HPDE6-E6E7 (cell line): ENCODE measurements around the gene HGS.
A peak's percentile ranks its signal among the peaks of the same experiment; 100 is the strongest.

Source experiments
- DNase-seq: peaks from one replicate; pipeline ENCODE4 v3.0.0; 2011; ENCODE audit warnings: missing footprints; ENCODE audit errors: extremely low spot score

Gene HGS

DNA sequence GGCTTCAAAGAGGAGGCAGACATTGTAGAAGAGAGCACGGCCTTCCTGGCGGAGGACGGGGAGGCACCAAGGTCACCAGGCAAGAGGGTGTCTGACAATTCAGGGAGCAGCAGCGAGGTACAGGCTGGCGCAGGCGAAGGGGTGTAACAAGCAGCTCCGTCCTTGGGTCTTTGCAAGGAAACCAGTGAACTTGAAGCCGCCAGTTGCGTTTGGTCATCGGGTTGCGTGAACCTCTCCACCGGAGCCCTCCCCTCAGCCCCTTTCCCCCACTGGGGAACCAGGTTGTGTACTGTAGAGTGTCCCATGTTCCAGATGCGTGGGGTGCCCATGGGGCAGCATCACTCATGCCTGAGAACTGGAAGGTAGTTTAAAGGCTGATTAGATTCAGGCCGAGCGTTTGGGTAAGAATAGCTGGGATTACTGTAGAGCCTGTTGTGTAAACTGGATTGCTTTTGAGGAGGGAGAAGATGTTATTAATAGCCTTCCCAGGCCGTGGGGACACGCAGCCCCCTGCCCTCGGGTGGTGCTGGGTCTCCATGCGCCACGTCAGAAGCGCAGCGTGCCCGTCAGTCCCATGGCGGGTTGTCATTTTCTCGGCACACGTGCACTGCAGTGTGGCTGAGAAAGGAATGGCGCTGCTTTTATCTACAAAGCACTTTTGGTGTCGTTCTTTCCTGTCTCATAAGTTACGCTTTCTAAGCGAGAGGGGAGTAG lies 21.9 kb downstream of the HGS start:
- no peak for DNase-seq

DNA sequence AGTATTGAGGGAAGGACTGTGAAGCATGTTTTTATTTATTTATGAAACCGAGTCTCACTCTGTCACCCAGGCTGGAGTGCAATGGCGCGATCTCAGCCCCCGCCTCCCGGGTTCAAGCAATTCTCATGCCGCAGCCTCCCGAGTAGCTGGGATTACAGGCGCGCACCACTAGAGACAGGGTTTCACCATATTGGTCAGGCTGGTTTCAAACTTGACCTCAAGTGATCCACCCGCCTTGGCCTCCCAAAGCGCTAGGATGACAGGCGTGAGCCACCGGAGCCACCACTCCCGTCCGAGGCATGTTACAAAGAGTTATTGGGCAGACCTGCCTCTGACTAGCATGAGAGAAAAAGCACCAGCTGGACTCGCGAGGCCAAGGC lies 22.4 kb downstream of the HGS start:
- DNase-seq: no peak

DNA sequence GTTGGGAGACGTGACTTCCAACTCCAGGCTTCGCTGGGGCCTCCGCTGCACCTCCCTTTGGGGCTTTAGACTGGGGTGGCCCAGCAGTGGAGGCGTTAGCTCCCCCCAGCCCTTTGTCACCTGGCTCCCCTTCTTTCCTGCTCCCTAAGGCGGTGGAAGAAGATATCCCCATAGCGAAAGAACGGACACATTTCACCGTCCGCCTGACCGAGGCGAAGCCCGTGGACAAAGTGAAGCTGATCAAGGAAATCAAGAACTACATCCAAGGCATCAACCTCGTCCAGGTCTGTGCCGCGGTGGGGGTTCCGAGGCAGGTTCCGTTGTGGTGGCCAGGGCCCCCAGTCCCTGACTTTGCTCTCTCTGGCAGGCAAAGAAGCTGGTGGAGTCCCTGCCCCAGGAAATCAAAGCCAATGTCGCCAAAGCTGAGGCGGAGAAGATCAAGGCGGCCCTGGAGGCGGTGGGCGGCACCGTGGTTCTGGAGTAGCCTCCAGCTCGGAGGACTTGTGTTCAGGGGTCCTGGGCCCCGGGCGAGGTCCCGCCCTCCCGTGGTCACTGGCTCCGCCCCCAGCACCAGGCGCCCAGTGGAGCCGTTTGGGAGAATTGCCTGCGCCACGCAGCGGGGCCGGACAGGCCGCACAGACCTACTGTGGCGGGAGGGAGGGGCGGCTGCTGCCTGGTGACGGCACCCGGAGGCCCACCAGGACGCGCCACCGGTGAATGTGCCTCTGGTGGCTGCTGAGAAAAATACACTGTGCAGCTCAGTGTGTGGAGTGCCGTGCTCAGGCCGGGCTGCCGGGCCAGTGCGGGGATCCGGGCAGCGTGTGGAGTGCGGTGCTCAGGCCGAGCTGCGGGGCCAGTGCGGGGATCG lies 23.2 kb downstream of the HGS start:
- no peak for DNase-seq

DNA sequence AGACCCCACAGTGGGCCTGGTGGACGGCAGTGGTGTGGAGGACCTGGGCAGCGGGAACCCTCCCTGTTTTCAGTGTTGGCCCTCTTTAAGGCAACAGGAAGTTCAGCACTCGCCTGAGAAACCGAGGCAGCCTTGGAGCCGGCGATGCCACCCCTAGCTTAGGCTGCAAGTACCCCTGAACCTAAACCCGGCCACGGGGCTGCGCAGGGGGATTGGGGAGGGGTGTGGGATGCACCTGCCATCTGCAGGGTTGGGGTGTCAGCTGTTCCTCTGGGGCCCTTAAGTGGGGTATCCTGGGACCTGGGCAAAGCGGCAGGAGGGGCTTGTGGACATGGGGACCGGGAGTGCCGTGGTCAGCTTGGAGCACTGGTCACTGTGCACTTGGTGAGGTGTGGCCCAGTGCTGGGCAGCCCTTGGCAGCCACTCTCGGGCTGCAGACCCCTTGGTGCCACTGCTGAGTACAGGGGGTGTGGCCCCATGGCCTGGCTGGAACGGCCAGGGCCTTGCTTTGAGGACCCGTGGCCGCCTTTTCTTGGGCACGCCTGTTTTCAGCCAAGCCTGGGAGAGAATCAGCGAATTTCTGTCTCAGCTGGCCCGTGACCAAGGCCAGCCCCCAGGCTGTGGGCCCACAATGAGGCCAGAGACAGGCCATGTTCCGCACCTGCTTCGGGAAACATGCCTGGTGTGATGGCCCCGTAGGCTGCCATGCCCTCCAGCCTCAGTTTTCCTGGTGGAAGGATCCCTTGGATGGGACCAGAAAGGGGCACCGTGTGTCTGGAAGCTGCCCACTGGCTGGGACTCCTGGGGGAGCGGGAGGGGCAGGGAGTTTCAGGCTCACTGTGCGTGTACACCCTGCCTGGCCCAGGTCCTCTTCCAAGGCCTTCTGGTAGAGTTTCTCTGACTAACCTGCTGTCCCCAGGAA lies 24.2 kb downstream of the HGS start:
- no peak for DNase-seq

DNA sequence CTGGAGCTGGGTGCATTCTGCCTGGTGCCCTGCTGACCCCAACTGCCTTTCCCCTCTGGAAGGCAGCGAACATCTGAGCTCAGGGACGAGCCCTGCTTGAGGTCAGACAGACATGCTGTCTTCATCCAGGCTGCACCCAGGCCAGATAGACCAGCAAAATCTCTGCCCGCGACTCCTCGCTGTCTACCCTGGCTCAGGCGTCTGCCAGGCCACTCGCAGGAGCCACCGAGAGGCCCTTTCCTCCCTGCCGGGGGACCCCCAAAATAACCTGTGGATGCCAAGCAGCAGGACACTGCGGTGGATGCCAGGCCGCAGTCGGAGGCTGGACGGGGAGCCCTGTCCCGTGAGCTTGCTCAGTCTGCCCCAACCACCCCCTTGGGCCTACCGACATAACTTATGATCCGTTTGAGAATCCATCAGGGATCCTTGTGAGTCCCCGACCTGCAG lies 25.0 kb downstream of the HGS start:
- DNase-seq: no peak

DNA sequence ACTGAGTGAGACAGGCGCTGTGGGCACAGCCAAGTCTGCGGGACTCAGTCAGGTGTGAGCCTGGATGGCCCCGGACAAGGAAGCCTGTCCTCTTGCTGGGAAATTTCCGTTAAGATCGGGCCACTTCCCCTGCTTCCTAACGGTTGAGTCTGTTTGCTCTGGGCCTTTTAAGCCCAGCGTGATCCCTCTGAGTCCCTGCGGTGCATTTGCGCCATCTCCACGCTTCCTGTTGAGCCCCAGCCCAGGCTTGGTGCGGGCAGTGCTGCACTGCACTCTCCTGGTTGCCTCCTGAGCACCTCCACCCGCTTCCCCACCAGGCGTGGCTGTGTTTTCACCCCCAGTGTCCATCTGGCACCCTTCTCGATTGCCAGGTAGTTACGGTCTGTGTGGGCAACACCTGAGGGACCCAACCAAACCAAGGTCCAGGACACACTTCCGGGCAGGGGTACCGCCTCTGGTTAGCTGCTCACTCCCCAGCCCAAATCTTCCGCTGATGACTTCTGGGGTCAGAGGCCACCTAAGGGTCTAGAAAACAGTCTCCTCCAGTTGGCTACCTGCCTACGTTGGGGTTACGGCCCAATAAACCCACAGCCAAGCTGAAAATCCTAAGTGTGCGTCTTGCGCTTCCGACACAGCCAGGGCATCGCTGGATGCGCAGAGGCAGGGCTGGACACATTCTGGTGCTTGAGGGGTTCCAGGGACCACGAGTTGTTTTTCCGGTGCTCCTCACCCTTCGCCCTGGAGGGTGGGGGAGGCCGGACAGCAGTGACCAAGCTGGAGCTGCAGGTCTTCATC lies 26.9 kb downstream of the HGS start:
- DNase-seq: no peak

DNA sequence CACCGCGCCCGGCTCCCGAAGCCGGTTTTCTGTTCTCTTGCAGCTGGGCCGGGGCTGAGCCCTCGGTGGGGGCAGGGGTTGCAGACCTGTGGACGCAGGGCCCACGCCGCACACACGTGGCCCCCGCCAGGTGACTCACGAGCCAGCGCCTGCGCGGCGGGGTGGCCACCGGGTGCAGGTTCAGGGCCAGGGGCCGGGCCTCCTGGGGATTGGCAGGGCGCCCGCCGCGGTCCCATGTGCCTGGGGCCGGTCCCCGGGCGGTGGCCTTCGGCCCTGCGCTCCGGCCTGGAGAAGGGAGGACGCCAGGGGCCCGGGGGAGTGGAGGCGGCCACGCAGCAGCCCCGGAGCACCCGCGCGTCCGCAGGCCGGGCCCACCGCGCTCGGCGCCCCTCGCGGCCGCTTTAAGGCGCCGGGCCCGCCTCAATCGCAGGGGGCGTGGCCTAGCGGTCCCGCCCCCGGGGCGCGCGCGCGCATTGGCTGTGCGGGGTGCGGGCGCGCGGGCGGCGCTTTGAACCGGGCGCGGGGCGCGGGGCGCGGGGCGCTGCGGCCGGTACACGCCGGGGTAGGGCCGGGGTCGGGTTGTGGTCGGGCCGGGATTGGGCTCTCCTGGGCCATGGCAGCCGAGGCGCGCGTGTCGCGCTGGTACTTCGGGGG lies 28.1 kb downstream of the HGS start, which contains the start of gene SLC25A10:
Gene SLC25A10 (plus strand): TSS at position 471 of the 654 bp plus-strand sequence. CDS start 143 bp downstream, at position 614.
- peak; percentile 84 for DNase-seq

DNA sequence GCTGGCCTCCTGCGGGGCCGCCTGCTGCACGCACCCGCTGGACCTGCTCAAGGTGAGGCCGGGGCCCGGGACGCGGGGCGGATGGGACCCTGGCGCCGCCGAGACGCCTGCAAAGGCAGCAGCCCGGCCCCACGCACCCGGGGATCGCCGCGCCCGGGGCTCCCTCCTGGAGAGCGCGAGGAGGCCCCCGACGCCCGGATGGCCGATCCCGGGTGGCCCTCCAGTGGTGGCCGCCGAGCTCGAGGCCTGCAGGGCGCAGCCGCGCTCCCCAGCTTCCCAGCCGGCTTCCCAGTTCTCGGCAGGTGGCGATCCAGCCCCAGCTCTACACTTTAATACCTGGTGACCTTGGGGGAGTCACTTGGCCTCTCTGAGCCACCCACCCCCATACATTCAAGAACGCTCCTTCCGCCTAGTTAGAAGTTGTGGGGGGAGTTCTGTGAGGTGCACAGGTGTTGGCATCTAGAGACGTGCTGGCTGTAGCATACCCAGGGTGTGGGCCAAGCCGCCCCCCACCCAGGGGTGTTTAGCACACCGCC lies 28.7 kb downstream of the HGS start:
- peak; percentile 52 for DNase-seq

DNA sequence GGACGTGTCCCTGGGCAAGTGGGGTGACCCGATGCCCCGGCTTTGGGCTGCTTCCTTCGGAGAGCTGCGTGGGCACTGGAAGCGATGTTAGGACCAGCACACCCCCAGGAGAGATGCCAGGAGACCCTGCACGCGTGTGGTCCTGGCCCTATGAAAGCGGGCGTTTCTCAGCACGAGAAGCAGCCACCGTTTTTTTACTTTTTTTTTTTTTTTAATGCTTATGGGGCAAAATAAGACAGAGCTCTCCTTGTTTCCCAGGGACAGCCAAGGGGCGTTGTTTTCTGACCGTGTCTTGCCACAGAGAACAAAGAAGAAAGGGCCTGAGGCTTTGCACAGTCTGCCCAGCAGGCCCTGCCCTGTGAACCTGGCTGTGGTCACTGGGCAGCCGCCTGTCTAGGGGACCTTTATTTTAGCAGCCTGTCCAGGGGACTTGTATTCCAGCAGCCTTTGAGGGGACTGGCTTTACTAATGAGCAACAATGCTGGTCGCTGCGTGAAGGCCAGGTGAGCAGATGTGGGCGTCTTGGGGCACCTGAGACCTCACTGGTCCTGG lies 29.3 kb downstream of the HGS start:
- DNase-seq: no peak

DNA sequence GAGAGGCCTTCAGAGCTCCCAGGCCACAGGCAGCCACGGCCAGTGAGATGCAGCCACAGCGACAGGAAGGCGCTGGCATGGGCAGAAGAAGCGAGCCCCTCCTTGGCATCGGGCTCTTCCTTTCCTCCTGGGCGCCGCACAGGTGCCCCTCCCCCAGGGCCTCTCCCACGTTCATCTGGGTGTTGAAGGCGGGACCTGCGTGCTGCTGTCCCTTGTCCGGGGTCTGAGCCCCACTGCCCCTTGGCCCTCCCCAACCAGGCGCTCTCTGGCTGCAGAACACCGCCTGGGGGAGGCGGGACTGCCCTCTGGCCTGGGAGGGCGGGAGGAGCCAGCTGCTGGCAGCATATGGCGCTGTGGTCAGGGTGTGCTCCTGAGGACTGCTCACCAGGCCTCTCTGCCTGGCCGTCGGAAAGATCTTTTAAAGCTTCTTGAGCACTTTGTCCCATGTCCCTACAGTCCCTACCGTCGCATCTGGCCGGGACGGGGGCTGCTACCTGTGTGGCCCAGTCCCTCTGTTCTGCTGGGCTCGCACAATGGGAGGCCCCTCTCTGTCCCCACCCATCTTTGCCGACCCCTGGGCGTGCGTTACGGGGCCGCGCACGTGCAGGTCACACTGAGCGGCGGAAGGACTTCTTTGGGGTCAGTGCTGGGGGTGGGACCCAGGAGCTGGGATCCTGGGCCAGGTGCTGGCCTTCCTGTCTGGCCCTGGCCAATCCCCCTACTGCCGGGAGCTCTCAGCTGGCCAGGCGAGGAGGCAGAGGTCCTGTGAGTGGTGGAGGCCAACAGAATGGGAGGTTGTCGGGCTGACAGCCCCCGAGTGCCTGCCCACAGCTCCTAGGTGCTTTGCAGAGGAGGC lies 30.0 kb downstream of the HGS start:
- no peak for DNase-seq

DNA sequence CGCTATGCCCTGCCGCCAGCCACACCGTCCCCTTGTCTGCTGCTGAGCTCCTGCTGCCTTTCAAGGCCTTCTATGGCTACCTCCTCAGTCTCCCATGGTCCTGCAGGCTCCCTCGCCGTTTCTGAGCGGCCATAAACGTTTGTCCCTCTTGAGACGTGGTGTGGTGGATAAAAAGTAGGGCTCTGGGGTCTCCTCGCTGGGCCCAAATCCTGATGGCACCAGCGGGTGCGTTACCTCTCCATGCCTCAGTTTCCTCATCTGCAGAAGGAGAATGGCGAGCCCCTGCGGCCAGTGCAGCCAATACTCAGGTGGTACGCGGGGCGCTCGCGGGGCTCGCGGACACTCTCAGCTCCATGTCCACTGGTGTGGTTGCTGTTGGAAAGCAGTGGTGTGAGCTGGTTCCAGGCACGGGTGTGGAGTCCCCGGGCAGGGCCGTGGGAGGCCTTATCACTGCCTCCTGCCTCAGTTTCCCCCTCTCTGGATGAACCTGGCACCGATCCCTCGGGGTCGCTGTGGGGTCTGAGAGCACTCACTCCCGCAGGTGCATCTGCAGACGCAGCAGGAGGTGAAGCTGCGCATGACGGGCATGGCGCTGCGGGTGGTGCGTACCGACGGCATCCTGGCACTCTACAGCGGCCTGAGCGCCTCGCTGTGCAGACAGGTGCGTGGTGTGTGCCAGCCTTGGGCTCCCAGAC lies 30.7 kb downstream of the HGS start:
- DNase-seq: no peak

DNA sequence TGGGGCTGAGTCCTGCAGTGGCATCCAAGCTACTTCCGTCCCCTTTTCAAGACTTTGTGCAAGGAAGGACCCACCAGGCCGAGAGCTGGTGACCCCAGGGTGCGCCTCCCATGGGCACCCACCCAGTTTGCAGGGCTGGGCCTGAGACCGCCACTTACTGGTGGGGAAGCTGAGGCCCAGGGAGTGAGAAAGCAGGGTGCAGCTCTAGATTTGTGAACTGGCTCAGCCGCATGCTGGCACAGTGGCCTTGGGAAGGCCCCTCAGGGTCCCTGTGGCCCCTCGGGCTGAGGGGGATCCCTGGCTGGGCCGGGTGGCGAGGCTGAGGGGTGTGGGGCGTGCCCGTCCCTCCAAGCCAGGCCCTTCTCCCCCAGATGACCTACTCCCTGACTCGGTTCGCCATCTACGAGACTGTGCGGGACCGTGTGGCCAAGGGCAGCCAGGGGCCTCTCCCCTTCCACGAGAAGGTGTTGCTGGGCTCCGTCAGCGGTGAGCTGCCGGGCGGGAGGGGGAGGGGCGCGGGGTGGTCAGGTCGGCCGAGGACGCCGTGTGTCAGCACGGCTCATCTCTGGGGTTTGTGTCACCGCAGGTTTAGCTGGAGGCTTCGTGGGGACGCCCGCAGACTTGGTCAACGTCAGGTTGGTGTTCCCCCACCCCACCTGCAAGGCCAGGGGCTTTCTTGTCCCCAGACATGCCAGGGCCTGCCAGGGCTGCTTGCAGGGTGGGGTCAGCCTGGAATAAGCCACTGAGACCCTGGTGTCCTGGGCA lies 31.5 kb downstream of the HGS start:
- no peak for DNase-seq

DNA sequence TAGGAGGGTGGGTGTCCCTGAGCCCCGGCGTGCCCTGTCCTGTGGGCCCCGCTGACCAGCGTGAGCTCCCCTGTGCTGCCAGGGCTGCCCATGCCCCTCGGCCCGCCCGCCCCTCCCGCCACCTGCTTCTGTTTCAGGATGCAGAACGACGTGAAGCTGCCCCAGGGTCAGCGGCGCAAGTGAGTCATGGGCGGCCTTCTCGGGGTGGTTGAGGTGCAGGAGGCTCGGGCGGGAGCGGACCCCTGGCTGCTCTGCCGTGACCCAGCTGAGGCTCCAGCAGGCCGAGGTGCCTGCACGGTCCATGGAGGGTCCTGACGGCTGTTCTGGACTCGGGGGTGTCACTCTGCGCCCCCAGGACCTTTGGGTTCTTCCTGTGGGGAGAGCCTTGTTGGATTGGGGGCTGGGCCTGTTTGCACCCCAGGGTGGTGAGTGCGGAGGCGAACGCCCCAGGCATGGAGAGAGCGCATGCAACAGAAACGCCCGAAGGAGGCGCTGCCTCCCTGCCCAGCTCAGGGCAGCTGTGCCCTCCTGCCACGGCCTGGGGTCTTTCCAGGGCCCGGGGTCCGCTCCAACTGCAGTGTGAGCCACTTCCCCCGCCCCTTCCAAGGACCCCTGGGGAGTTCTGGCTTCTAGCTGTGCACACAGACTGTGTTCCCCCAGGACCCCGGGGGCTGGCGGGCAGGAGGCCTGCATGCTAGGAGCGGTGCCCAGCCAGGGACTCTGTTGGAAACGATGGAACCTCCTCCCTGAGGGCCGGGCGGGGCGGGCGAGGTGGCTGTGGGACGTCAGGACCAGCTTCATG lies 32.3 kb downstream of the HGS start:
- DNase-seq: no peak

DNA sequence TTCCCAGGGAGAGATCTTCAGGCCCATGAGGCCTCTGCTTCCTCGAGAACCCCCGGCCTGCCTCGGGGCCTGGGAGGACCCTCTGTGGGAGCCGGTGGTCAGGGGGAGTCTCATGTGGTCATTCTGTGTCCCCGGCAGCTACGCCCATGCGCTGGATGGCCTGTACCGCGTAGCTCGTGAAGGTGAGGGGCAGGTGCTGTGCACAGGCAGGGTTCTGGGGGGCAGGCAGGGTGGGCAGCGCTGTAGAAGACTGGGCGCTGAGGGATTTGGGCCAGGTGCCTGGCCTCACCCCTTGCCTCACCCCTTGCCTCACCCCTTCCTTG lies 32.8 kb downstream of the HGS start:
- DNase-seq: no peak

DNA sequence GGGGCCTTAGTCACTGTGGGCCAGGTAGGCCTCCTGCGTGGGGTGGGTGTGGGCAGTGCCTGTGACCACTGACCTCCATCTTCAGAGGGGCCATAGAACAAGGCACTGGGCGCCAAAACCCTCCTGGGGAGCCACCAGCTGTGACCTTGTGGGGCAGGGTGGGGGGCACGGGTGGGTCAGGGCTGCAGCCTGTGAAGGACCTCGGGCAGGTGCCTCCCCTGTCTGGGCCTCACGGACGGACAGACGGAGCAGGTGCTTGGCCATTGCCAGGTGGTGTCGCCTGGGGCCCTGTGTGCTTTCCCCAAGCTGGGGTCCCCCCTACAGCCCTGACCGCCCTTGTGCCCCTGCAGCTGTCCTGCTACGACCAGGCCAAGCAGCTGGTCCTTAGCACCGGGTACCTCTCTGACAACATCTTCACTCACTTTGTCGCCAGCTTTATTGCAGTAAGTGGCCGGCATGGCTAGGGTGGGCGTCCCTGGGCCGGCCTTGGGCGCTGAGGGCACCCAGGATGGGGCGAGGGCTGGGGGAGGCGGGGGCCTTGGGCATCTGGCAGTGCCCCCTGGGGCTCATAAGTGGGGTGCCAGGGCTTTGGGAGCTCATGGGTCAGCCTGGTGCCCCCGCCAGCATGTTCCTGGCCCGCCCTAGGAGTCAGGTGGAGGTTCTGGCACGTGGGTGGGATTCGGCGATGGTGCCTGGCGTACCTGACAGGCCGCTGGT lies 33.4 kb downstream of the HGS start:
- no peak for DNase-seq

DNA sequence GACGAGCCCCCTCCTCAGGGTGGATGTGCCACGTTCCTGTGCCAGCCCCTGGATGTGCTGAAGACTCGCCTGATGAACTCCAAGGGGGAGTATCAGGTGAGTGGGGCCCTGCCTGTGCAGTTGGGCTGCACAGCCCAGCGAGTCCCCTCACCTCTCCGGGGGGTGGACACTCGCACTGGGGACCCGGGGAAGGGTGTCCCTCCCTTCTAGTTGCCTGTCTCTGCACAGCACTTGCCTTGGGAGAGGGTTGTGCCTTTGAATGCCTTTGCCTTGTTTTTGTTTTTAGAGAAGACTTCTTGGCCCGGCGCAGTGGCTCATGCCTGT lies 33.9 kb downstream of the HGS start:
- no peak for DNase-seq
